Esophagus (tissue), 2 donors: Measurements from ENCODE around the gene ANO4. TPM values are rescaled to one million over a fixed set of nuclear protein-coding genes. Genes with fewer than 3 reads are reported as not detected.

Experiments used
- H3K27ac ChIP-seq, 2 donors: one replicate each; pipeline ENCODE4 v1.5.1; 2013; ENCODE audit warnings: low read depth in 2 of 2, mild to moderate bottlenecking in 2 of 2, inconsistent platforms in 1 of 2, low read length in 1 of 2, moderate library complexity in 1 of 2
- H3K27me3 ChIP-seq, 2 donors: one replicate each; pipeline ENCODE4 v1.6.1; 2013; ENCODE audit warnings: low read length in 2 of 2, control low read depth in 1 of 2, mild to moderate bottlenecking in 1 of 2; ENCODE audit not compliant: insufficient read depth in 2 of 2, control insufficient read depth in 1 of 2
- H3K36me3 ChIP-seq, 2 donors: one replicate each; pipeline ENCODE4 v1.6.1; 2013; ENCODE audit warnings: low read length in 1 of 2; ENCODE audit not compliant: control insufficient read depth in 2 of 2, insufficient read depth in 2 of 2
- H3K4me1 ChIP-seq, 2 donors: one replicate each; pipeline ENCODE4 v1.6.1; 2013; ENCODE audit warnings: low read length in 1 of 2; ENCODE audit not compliant: control insufficient read depth in 2 of 2, insufficient read depth in 2 of 2
- H3K4me3 ChIP-seq, 2 donors: one replicate each; pipeline ENCODE4 v1.5.1; 2013; ENCODE audit warnings: low read length in 2 of 2, mild to moderate bottlenecking in 2 of 2, low read depth in 1 of 2, moderate library complexity in 1 of 2
- H3K9me3 ChIP-seq, 2 donors: one replicate each; pipeline ENCODE4 v1.6.1; 2013; ENCODE audit warnings: mild to moderate bottlenecking in 2 of 2, low read depth in 1 of 2, low read length in 1 of 2, moderate library complexity in 1 of 2; ENCODE audit not compliant: control insufficient read depth in 2 of 2, insufficient read depth in 1 of 2
- WGBS, 2 donors: extraction: QIAGEN DNeasy Blood & Tissue Kit; methylation state at CpG; one replicate each; pipeline ENCODE4 v1.1.7; 2013; 5-methylcytosine and 5-hydroxymethylcytosine counted together
- polyA plus RNA-seq, 2 donors: library from polyadenylated mRNA; stranded (reverse); fragments of 200-250 nt; gene quantifications; one replicate each; pipeline ENCODE4 v1.2.3, GENCODE V29; 2013
- donor health status: healthy with polysubstance abuse.
- donor health status: Bipolar disorder and iron deficiency.

Gene ANO4
- polyA plus RNA-seq, 2 donors = 0.02 TPM; not detected in 1

DNA sequence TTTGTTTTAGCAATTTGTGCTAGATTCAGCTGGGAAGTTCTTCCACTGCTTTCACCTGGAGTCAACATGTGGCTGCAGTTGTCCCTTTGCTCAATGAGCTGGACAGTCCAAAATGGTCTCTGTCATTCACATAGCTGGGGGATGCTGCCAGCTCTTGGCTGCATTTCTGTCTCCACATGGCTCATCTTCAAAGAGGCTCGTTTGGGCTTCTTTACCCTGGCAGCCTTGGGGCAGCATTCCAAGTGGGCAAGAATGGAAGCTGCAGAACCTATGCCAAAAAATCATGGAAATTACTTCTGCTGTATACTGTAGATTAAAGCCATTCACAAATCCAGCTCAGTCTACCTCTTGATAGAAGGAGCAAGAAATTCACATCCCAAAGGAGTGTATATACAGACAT, 216.3 kb downstream of the ANO4 start:
- 18 to 39% methylated on average over 1 of the region's 1 CpG for WGBS, 2 donors
- Histone ChIP-seq H3K4me1 (no peaks in the 10 kb centered on the region), H3K27ac (no peak overlapping the region), H3K36me3 (no peaks in the 10 kb centered on the region), H3K9me3 (peaks cover 0 to 2% of the 10 kb centered on the region in 2 donors), H3K4me3 (no peak overlapping the region), H3K27me3 (no peaks in the 10 kb centered on the region)

DNA sequence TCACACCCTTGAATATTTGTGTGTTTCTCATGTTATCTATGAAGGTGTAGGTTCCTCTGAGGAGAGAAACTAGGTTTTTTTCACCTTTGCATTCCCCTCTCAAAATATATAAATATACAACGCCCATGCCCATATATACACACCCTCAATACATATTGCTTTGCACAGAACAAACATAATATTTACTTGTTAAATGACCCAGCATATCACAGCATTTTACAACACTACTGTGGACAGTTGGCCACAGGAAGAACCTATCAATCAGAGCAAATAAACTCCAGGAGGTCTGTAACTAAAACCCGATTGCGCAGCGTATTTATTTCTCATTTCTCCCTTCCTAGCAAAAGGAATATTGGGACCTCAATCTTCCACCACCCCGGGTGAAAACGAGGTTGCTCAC, 219.4 kb downstream of the ANO4 start:
- no peaks in the 10 kb centered on the region for H3K4me1 ChIP-seq
- H3K9me3 ChIP-seq = no peaks in the 10 kb centered on the region
- no peak overlapping the region for H3K4me3 ChIP-seq
- H3K27me3 ChIP-seq = no peaks in the 10 kb centered on the region
- no peaks in the 10 kb centered on the region for H3K36me3 ChIP-seq
- 82 to 83% methylated on average over 6 of the region's 6 CpGs for WGBS, 2 donors
- no peak overlapping the region for H3K27ac ChIP-seq

DNA sequence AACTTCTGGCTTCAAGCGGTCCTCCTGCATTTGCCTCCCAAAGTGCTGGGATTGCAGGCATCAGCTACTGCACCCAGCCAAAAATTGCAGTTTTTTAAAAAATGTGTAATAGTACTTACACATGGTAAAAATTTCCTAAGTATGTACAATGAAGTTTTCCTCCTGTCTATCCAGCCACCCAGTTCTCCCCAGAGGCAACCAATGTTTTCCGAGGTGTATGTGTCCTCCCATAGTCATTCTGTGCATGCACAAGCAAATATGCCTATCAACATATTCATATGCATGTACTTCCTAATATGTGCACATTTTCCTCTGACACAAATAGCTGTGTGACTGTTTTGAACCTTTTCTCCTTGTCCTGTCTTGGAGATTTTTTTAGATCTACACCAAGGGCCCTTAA, 220.5 kb downstream of the ANO4 start:
- no peaks in the 10 kb centered on the region for H3K27me3 ChIP-seq
- H3K4me1 ChIP-seq = no peaks in the 10 kb centered on the region
- H3K36me3 ChIP-seq = no peaks in the 10 kb centered on the region
- H3K9me3 ChIP-seq = no peaks in the 10 kb centered on the region
- WGBS, 2 donors = 92 to 96% methylated on average over 2 of the region's 2 CpGs
- H3K27ac ChIP-seq = no peak overlapping the region
- H3K4me3 ChIP-seq = no peak overlapping the region

DNA sequence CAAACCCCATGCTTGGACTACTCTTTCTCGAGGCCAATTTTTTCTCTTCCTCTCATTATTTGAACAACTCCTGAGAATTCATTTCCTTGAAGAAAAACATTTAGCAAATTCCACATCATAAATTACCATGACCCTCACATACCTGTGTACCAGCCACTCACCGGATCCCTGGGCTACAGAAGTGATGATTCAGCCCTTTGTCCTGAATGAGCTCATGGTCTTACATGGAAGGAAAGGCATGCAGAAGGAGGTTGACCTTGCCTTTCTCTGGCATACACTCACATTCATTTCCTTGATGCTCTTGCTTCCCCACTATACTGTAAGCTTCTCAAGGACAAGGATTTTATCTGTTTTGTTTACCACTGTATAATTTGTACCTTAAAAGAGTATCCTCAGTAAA, 224.0 kb downstream of the ANO4 start:
- Histone ChIP-seq H3K27ac (no peak overlapping the region), H3K36me3 (no peaks in the 10 kb centered on the region), H3K27me3 (no peaks in the 10 kb centered on the region), H3K4me1 (no peaks in the 10 kb centered on the region), H3K4me3 (no peak overlapping the region), H3K9me3 (no peaks in the 10 kb centered on the region)
- 40 to 52% methylated on average over 2 of the region's 2 CpGs for WGBS, 2 donors

DNA sequence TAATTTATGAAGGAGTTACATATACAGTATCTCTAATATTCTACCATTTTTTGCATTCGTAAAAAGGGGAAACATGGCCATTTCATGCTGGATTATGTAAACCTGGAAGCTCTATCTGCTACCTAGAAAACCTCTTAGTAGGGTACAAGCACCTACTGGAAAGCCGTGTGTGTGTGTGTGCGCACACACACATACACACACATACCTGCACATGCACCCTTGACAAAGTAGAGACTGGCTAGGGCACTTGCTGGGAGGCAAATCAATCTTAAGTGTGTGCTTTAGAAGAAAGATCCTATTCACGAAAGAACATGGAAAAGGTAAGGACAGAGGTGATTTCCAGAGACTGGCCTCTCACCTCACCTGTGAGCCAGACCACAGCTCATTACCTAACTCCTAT, 224.6 kb downstream of the ANO4 start:
- Histone ChIP-seq H3K4me1 (no peaks in the 10 kb centered on the region), H3K36me3 (no peaks in the 10 kb centered on the region), H3K27ac (no peak overlapping the region), H3K9me3 (no peaks in the 10 kb centered on the region), H3K27me3 (no peaks in the 10 kb centered on the region), H3K4me3 (no peak overlapping the region)
- WGBS, 2 donors = 80 to 85% methylated on average over 4 of the region's 4 CpGs

DNA sequence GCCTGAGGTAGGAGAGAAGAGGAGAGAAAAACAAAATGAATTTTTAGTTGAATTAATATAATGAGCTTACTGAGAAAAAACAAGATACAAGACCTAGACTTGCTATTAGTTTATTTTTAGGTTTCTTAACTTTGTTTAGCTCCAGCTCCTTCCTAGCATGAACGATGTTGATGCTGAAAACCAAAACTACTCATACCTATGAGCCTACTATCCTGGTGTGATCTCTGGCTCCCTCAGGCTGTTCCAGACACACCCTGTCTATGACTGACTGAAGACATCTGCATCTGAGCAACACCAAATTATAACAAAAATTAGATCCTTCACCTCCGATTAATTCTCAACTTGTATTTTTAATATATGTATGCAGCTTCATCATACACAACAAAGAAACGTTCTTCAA, 225.1 kb downstream of the ANO4 start:
- Histone ChIP-seq H3K9me3 (no peaks in the 10 kb centered on the region), H3K27ac (no peak overlapping the region), H3K27me3 (no peaks in the 10 kb centered on the region), H3K4me1 (no peaks in the 10 kb centered on the region), H3K4me3 (no peak overlapping the region), H3K36me3 (no peaks in the 10 kb centered on the region)
- 72 to 78% methylated on average over 3 of the region's 3 CpGs for WGBS, 2 donors

DNA sequence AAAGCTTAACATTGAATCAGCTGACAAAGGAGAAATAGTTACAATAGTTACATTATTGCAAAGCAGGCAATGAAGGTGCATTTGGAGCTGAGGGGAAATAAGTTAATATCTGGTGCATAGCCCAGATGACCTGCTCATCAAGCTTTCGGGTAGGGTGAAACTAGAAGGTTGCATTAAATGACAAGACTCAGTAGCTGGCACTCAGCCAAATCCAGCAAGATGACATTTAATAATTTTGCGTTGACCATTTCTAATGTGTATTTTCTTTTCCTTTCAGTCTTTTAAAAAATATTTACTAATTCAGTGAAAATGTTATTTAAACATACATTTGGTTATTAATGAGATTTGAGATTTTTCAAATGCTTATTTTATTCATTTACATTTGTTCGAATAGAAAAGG, 226.9 kb downstream of the ANO4 start:
- no peaks in the 10 kb centered on the region for H3K27me3 ChIP-seq
- no peaks in the 10 kb centered on the region for H3K36me3 ChIP-seq
- WGBS, 2 donors = 58 to 70% methylated on average over 3 of the region's 3 CpGs
- no peaks in the 10 kb centered on the region for H3K9me3 ChIP-seq
- no peak overlapping the region for H3K4me3 ChIP-seq
- H3K4me1 ChIP-seq = no peaks in the 10 kb centered on the region
- no peak overlapping the region for H3K27ac ChIP-seq

DNA sequence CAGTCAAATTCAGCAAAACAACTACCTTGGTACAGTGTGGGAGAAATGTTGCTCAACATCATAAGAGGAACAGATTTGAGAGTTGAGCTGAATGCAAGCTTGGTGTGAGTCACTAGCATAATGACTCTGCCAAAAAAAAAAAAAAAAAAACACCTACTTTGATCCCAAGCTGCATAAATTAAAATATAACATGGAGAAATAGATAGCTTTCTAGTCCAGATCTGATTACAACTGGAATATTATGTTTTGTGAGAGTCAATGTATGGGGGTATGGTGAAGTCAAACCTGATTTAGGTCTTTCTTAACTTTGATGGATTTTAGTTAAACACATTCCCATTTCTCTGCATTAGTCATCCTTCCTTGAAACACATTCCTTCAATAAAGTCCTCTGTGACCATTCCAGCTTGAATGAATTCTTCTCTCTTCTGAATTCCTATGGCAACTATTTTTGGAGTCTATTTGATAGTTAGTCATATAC, 227.4 kb downstream of the ANO4 start:
- Histone ChIP-seq H3K36me3 (no peaks in the 10 kb centered on the region), H3K9me3 (peaks cover 0 to 2% of the 10 kb centered on the region in 2 donors), H3K27me3 (no peaks in the 10 kb centered on the region), H3K27ac (no peak overlapping the region), H3K4me3 (no peak overlapping the region), H3K4me1 (no peaks in the 10 kb centered on the region)

DNA sequence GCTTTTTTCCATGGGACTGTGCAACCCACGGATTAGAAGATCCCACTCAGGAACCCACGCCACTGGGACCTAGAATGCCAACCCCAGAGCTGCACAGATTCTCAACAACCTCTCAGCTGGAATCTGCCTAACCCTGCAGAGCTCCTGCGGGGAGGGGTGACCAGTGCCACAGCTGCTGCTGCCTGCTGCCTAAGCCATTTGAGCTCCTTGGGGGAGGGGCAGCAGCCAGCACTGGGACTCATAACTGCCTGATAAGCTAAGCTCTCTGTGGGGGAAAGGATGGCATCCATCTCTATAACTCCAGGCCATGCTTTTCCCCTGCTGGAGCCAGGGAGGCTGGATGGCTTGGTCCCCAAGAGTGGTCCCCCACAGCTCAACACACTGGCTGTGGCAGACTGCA, 232.6 kb downstream of the ANO4 start:
- H3K4me3 ChIP-seq = no peak overlapping the region
- 67 to 70% methylated on average over 3 of the region's 3 CpGs for WGBS, 2 donors
- peaks cover 0 to 3% of the 10 kb centered on the region in 2 donors for H3K9me3 ChIP-seq
- H3K27me3 ChIP-seq = no peaks in the 10 kb centered on the region
- no peaks in the 10 kb centered on the region for H3K4me1 ChIP-seq
- H3K36me3 ChIP-seq = no peaks in the 10 kb centered on the region
- no peak overlapping the region for H3K27ac ChIP-seq

DNA sequence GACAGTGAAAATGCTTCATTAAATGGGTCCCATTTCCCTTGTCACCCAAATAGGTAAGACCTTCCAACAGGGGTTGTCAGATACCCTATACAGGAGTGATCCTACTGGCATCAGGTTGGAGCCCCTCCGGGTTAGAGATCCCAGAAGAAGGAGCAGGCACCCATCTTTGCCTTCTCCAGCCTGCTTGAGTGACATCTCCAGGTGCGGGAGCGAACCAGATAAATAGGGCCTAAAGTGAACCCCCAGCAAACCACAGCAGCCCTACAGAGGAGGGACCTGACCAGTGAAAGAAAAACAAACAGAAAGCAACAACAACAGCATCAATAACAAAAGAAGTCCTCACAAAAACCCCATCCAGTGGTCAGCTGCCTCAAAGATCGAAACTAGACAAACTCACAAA, 233.2 kb downstream of the ANO4 start:
- no peaks in the 10 kb centered on the region for H3K27me3 ChIP-seq
- H3K27ac ChIP-seq = no peak overlapping the region
- H3K4me1 ChIP-seq = no peaks in the 10 kb centered on the region
- WGBS, 2 donors = 90 to 92% methylated on average over 4 of the region's 4 CpGs
- no peak overlapping the region for H3K4me3 ChIP-seq
- H3K9me3 ChIP-seq = peaks cover 0 to 3% of the 10 kb centered on the region in 2 donors
- H3K36me3 ChIP-seq = no peaks in the 10 kb centered on the region
